Islet of Langerhans (tissue), 1 donor: ENCODE measurements around the gene SNX4.
"Not testable (repeated sequence)": the region's sequence is repeated elsewhere in the genome, so short reads cannot be mapped to it uniquely, and the experiment has no call there.

ENCODE experiments used
- FAIRE-seq: peaks from one replicate; lab custom pipeline; 2011; peaks lifted over from hg19 to GRCh38; lab: Jason Lieb, UNC

Gene SNX4

GRCh38 chr3:125519678-125520562 lies at the start of gene SNX4:
SNX4 (minus strand) TSS chr3:125520202; CDS start chr3:125520172, 30 bp downstream.
- FAIRE-seq = no peak

GRCh38 chr3:125556314-125556713 lies 36.3 kb upstream of the SNX4 start:
- no peak for FAIRE-seq

- no peak for FAIRE-seq
Observed at GRCh38 chr3:125552401-125552800, 32.4 kb upstream of the SNX4 start.

- FAIRE-seq = no peak
Observed at GRCh38 chr3:125528920-125529319, 8.9 kb upstream of the SNX4 start.

GRCh38 chr3:125525153-125525552 lies 5.2 kb upstream of the SNX4 start:
- FAIRE-seq = no peak

- not testable (repeated sequence) for FAIRE-seq
Observed at GRCh38 chr3:125520563-125520919, 539 bp upstream of the SNX4 start.

GRCh38 chr3:125515421-125515820 lies 4.6 kb downstream of the SNX4 start:
- no peak for FAIRE-seq

GRCh38 chr3:125513490-125514115 lies 6.4 kb downstream of the SNX4 start:
- no peak for FAIRE-seq

GRCh38 chr3:125512135-125512920 lies 7.7 kb downstream of the SNX4 start:
- peak; percentile 96 for FAIRE-seq

GRCh38 chr3:125511420-125512118 lies 8.4 kb downstream of the SNX4 start:
- peak; percentile 70 for FAIRE-seq

GRCh38 chr3:125507128-125507527 lies 12.9 kb downstream of the SNX4 start:
- no peak for FAIRE-seq

GRCh38 chr3:125498630-125499029 lies 21.4 kb downstream of the SNX4 start:
- no peak for FAIRE-seq

GRCh38 chr3:125496701-125497100 lies 23.3 kb downstream of the SNX4 start:
- no peak for FAIRE-seq

GRCh38 chr3:125482406-125482805 lies 37.6 kb downstream of the SNX4 start:
- FAIRE-seq = no peak

GRCh38 chr3:125481786-125482185 lies 38.2 kb downstream of the SNX4 start:
- no peak for FAIRE-seq

- not testable (repeated sequence) for FAIRE-seq
Observed at GRCh38 chr3:125481375-125481759, 38.6 kb downstream of the SNX4 start.

GRCh38 chr3:125480656-125481374 lies 39.2 kb downstream of the SNX4 start:
- no peak for FAIRE-seq

GRCh38 chr3:125479091-125479490 lies 40.9 kb downstream of the SNX4 start:
- no peak for FAIRE-seq

- no peak for FAIRE-seq
Observed at GRCh38 chr3:125478326-125478725, 41.7 kb downstream of the SNX4 start.

- no peak for FAIRE-seq
Observed at GRCh38 chr3:125477701-125478100, 42.3 kb downstream of the SNX4 start.

GRCh38 chr3:125470671-125471070 lies 49.3 kb downstream of the SNX4 start:
- peak; percentile 93 for FAIRE-seq
